Measurements from ENCODE around the gene ZNF683.
"Not testable (repeated sequence)": the region's sequence is repeated elsewhere in the genome, so short reads cannot be mapped to it uniquely, and the experiment has no call there.

The ZNF683 gene

DNA sequence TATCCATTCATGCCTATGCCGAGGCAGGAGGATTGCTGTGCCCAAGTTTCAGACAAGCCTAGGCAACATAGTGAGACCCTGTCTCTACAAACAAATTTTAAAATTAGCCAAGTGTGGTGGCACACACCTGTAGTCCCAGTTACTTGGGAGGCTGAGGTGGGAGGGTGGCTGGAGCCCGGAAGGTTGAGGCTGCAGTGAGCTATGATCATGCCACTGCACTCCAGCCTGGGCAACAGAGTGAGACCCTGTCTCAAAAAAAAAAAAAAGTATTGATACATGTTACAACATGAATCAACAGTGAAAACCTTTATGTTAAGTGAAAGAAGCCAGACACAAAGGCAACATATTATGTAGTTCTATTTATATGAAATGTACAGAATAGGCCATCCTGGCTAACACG, 12.5 kb upstream of the ZNF683 start:
- DNase-seq (ENCODE audit: low read depth), result not testable (repeated sequence)

DNA sequence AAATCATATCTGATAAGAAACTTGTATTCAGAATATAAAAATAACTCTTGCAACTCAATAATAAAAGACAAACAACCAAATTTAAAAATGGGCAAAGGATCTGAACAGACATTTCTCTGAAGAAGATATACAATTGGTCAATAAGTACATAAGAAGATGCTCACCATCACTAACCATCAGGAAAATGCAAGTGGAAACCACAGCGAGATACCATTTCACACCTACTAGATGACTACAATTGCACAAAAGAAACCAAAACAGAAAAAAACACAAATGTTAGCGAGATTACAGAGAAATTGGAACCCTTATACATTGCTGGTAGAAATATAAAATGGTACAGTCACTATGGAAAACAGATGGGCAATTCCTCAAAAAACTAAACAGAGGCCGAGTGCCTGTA, 11.5 kb upstream of the ZNF683 start:
- DNase-seq (ENCODE audit: low read depth), result no peak

DNA sequence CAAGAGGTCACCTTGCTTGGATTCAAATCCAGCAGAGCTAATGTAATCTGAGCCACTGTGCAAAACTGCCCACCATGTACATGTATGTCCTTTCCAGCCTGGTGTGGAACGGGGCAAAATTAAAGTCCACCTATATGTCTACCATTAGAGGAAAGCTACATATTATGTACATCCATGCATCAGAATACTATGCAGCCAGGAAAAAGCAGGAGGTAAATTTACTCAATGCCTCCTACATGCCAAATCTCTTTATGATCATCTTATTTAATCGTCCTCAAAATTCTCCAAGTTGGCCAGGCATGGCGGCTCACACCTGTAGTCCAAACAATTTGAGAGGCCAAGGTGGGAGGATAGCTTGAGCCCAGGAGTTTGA, 6.3 kb upstream of the ZNF683 start:
- DNase-seq (ENCODE audit: low read depth), result no peak

DNA sequence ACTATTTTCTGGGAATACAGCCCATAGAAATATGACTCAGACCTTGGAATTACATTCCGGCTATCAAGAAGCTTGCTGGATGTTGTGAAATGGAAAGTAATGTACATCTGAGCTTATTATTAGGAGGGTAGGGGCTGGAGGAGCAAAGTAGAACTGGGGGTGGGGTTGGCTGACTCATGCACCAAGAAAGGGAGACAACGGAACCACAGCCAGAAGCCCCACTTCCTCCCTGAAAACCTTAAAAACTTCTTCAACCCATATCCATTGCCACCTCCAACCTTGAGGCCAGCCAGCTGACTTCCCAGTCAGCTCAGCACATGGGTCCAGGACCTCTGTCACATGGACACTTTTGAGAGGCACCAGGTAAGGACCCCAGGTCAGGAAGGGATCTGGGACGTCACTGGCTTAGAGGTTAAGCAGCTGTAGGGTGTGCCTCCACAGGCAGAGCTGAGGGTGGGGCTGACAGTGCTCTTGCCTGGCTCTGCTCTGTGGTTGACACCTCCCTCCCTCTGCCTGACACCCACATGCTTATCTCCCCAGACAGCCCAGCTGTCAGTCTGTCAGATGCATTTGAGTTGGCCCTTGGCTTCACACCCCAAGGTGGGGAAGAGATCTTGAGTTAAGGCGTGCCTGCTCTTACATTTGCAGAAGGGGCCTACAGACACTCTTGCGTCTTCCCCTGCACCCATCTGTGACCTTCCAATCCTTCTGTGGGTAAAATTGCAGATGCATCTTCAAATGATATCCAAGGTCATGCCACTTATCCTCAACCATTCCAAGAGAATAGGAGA, 5.7 kb upstream of the ZNF683 start:
- peak; percentile 49 for DNase-seq (ENCODE audit: low read depth)

DNA sequence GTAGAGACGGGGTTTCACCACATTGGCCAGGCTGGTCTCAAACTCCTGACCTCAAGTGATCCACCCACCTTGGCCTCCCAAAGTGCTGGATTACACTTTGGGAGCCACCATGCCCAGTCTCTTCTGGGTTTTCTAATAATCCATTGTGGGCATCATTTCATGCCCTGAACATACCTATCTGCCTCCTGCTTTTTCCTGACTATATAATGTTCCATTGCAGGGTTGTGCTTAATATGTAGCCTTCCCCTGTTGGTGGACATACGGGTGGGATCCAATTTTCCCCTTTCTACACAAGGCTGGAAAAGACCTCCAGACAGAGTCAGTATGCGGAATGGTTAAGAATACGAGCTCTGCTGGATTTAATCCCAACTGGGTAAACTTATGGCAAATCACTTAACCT, 3.5 kb upstream of the ZNF683 start:
- DNase-seq (ENCODE audit: low read depth), result no peak

DNA sequence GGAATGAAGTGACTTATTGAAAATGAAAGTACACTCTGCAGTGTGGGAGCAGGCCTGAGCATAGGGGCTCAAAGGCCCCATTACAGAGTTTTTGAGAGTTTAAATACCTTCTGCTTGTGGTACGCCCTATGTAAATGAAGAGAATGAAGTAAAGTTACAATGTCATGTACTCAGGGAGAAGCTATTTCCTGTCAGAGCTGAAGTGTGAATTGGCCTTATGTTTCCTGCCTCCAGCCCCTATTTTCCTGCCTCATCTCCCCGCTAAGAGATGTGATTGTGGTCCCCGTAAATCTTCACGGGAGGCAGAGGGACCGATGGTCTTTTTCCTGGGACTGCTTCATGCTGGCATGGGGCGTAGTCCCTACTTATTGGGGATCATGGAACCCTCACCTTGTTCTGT, 2.5 kb upstream of the ZNF683 start:
- no peak for DNase-seq (ENCODE audit: low read depth)

DNA sequence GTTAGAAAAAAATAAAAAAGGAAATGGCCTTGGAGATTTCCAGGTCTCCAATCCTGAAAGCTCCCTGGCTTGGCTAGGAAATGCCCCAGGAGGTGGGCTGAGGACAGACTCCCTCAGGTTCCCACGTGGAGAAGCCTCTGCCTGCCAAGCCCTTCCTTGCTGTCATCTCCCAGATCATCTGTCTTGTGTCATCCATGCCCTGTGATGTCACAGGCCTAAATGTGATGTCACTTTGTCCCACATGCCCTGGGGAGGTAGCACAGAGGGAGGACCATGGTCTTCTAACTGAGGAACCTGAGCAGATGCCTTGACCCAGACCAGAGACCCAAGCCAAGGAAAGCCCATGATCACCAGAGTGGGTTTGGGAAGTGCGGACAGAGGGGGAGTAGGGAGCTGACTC, 1.8 kb upstream of the ZNF683 start:
- not testable (repeated sequence) for DNase-seq (ENCODE audit: low read depth)

DNA sequence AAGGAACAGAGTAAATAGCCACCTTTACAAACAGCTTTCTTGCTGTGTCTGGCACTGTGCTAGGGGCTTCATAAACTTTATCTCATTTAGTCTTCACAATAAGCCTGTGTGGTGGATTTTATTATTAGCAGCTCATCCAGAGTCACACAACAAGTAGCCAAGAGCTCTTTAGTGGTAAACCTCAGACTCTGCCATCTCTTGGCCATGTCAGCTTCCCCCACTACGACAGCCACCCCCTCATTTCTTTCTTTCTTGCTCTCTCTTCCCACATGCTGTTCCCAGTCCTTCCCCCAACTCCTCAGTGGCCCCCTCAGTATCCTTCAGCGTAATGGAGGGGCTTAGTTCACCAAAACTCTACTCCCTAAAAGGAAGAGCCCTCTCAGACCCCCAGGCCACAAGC, 1.2 kb upstream of the ZNF683 start:
- DNase-seq (ENCODE audit: low read depth), result no peak

DNA sequence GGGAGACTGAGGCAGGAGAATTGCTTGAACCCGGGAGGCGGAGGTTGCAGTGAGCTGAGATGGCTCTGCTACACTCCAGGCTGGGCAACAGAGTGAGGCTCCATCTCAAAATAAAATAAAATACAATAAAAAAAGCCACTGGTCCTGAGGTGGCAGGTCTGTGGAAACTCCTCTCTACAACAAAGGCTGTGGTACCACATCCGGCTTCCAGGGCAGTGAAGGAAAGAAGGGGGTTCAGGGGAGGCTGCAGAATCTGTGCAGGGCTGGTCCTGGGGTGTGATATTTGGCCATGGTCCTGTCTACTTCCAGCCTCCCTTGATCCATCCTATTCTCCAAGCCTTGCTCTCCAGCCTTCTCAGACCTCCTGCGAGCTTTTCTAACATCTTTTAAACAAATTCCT, 731 bp upstream of the ZNF683 start:
- no peak for DNase-seq (ENCODE audit: low read depth)

DNA sequence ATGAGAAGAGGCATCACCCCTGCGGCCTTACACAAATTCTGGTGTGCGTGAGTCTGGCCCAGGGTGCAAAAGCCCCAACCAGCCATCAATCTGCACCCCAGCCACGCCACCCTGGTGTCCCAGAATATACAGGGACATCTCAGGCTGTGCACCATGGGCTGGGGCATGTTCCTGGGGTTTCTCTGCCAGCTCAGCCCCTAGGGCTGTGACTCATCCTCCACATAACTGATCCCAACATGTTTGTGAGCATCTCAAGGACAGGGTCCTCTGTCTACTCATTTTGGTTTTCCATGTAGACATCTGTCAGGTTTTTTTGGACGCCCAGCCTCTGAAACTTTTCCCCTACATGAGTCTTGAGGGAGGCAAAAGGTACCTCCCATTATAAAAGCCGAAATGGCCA, 511 bp downstream of the ZNF683 start:
- no peak for DNase-seq (ENCODE audit: low read depth)

DNA sequence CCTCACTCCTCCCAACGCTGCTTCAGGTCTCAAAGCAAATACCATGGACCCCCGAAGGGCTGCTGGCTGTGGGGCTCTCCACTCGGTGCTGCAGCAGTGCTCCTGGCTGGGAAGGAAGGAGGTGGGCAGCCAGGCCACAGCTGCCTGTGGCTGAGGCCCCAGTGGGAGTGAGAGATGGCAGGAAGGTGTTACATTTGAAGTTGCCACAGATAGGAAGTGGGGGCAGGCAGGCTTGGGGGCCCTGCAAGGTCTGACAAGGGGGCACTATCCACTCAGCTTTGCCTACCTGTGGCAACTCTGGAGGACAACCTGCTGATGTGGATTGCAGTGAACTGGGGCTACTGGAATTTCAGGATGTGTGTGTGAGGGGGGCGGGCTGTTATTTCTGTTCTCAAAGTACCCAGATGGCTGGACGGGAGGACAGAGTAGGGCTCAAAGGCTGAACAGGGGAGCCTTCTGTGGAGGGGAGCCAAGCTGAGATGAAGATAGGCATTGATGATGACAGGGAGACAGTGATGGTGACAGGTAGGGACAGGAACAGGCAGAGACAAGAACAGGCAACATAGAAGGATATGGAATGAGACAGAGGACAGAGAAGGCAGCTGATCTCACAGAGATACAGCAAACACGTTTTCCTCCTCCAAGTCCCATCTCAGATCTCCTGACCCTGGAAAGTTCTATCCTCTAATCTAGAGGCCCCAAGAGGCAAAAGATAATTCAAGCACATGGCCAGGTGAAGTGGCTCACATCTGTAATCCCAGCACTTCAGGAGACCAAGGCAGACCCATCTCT, 1.8 kb downstream of the ZNF683 start:
- no peak for DNase-seq (ENCODE audit: low read depth)

DNA sequence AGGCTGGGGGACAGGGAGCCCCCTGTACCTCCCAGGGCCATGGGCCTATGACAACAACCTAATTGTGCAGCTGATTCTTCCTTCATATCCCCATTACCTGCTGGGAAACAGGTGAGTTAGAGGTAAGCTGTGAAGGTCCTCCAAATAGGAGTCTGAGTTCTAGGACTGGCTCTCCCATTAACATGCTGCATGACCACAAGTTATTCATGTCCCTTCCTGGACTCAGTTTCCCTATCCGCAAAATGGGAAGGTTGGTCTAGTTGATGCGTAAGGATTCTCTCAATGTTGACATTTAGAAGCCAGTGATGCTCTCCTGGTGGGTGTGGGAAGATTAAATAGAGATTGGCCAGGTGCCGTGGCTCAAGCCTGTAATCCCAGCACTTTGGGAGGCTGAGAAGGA, 4.1 kb downstream of the ZNF683 start:
- no peak for DNase-seq (ENCODE audit: low read depth)

DNA sequence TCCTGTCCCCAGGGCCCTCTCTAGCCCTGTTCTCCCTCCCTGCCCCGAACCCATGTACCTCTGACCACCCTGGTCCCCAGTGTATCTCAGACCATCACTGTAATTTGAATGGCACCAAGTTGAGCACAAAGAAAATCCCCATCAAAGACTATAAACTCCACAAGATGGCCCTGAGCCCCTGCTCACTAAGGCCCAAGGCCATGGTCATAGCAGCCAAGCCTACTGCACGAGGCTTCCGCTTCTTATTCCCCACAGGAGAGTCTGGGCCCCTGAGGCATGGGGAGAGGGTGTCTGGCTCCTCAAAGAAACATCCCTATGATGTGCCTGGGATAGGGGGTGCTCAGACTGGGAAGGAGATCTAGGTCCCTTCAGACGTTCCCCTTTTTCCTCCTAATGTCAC, 4.5 kb downstream of the ZNF683 start:
- DNase-seq (ENCODE audit: low read depth), result no peak

DNA sequence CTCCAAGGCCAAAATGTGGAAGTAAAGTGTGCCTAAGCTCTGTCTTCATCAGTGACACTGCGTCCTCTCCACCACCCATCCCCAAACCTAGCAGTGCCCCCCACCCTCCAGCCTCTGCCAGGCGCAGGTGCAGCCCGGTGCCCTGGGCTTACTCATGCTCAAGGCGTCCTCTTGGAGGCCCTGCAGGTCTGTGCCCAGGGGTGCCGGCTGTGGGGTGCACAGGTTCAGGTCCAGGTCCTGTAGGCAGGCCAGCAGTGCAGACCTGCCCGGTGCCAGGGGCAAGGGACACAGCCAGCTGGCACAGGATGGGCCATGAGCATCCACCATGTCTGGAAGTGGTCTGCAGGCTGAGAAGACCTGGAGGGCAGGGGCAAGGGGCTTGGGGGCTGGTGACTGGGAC, 5.1 kb downstream of the ZNF683 start:
- DNase-seq (ENCODE audit: low read depth), result no peak

DNA sequence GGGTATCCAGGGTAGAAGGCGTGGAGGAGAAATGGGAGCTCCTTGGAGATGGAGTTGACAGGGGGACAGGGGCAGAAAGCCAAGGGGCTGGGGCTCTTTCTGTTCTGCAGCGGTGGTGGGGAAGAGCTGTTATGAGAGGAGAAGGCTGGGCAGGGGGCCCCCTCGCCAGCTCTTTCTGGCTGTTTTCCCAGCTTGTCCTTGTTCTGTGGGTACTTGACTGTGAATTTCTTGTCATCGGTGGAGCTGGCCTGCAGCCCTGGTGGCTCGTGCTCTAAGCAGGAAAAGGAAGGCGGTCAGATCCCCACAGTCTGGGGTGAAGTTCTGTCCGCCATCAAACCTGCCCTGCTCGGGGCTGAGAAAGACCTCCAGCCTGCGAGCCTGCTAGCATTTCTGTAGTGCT, 7.6 kb downstream of the ZNF683 start:
- DNase-seq (ENCODE audit: low read depth), result no peak

DNA sequence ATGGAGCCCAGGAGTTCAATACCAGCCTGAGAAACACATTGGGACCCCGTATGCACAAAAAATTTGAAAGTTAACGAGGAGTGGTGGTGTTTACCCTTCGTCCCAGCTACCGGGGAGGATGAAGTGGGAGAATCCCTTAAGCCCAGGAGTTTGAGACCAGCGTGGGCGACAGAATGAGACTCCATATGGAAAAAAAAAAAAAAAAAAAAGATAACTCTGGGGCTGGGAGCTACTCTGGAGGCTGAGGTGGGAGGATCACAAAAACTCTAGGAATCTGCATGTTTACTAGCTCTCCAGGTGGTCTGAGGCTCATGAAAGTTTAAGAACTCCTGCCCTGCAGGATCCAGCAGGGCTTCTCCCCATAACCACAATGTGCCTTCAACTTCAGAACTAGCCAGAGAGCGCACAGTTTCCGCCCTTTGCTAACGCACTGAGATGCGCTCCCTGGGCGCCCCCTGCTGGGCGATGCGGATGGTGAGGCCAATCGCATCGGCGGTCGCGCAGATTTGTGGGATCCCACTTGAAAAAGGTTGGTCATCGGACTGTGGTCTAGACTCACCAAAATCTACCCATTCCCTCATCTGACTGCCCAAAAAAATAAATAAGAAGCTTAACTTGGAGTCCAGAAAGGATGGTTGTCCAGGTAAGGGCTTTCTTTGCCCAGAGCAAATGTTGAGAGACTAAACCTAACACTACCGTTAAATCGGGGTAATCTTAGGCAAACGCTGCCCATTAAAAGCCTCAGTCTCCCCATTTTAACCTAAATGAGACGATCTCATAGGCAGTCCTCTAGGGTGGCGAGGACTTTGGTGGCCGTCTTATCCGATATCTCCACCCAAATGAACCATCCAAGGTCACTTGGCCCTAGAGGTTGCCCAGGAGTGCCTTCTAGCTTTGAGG, 8.8 kb downstream of the ZNF683 start:
- DNase-seq (ENCODE audit: low read depth), result peak; percentile 78

DNA sequence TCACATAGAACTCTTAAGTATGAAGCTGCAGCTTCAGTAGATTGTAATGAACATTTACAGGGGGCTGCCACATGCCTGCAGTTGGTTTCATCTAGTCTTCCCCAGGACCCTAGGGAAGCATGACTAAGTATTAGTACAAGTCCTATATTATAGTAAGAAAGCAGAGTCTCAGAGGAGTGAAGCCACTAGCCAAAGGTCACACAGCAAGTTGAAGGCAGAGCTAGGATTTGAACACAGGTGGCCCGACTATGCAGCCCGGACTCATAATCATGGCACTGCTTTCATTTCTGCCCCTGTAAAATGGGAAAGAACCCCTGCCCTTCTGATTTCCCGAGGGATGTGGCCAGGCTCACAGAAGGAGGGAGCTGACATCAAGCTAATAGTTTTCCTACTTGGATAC, 10.2 kb downstream of the ZNF683 start:
- DNase-seq (ENCODE audit: low read depth), result no peak

DNA sequence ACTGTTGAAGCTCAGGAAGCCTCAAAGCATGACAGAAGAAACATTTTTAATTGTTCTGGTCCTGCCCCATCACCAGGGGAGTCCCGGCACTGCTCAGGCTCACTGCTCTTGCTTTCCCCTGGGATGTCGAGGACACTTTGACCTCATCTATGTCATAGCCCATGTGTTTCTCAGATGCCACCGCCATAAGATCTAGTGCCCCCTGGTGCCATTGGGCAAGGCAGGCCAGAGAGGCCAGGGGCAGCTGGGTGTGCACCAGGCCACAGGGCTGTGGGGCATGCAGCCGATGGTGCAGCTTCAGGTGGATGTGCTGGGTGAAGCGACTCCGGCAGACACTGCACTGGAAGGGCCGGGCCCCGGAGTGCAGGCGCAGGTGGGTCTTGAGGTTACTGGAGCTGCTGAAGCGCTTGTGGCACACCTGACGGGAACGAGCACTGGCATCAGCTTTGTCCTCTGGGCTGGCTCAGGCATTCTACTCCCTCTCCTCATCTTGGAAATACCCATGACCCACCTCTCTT, 10.9 kb downstream of the ZNF683 start:
- no peak for DNase-seq (ENCODE audit: low read depth)

DNA sequence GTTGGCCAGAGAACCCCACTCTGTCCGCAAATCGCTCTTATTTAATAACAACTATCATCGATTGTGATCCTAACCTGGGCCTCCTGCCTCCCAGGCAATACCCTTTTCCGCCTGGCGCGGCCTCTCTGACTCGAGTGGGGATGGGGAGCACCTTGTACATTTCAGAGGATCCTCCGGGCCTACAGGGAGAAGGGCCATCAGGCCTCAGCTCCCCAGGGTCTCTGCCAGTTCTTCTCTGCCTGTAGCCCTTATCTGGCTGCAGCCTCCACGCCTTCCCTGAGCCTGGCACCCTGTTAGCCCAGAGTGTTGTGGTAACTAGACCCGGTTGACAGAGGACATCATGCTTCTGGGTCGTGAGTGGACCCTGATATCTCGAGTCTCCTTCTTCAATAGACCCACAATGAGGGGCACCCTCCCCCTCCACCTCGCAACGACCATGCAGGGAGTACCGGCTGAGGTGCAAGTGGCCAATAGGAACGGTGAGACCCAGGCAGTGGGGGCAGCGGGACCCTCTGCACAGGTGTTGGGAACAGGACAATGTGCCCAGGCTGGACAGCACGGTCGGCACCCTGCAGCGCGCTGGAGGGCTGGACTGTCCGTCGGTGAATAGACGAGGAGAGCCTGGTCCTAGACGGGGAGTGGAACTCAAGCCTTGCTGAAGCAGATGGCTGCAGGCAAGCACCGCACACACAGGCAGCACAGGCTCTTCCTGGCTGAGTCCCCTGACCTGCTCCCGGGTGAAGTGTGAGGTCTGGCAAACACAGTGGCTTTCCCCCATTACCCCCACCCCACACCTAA, 11.5 kb downstream of the ZNF683 start:
- DNase-seq (ENCODE audit: low read depth), result no peak

DNA sequence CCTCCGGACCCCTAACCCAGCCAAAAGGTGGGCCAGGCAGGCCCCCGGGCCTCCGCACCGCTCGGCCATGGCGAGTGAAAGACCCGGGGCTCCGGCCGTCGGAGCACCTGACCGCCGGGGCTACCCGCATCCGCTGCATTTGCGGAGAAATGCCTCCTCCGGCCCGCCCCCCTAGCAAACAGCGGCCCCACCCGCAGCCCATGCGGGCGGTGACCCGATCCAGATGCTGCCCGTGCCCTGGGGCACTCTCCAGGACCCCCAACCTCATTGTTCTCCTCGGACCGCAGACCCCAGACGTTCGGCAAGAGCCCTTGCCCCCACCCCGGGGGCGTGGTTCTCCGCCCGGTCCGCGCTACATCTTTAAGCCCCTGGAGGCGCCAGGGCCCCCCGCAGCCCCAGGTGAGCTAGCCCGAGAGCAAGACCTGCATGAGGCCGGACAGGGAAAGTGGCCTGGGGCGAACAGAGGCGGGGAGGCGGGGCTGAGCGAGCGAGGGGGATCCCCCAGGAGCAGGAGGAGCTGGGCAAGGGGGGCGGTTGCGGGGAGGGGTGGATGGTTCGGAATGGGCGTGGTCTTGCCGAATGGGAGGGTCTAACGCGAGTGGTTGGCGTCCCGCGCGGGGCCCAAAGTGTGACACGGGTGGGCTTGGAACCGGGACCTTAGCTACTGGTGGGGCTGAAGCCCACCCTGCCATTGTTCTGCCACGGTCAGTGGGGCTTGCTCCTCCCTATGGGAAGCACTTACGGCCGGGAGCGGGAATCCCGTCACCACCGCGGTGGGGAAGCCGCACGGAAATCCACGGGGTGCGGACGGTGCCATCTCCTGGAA, 12.4 kb downstream of the ZNF683 start:
- DNase-seq (ENCODE audit: low read depth), result no peak

Measured in stimulated activated CD8-positive, alpha-beta memory T cell treated with anti-CD3 and anti-CD28 coated beads, Interleukin-15, amount 100 ng/mL, for 24 hours (primary cell).